K562 (cell line): Measurements from ENCODE around the gene NHLRC2.

Source experiments
- DNMT1 ChIP-seq: fragments of 450-650 bp; IDR thresholded peaks from 2 replicates; pipeline ENCODE4 v1.6.1; 2016; ENCODE audit warnings: antibody characterized with exemption, mild to moderate bottlenecking
- JUN ChIP-seq, 2 experiments: sonication (generic) in 1 of 2; formaldehyde crosslinking in 1 of 2; IDR thresholded peaks; 2 replicates each; pipeline versions ENCODE4 v1.6.1 to v1.8.0; 2012 to 2022; ENCODE audit warnings: borderline replicate concordance in 2 of 2, mild to moderate bottlenecking in 2 of 2, improper control_type of control experiment in 1 of 2, low read depth in 1 of 2, low read length in 1 of 2, missing genetic modification reagents in 1 of 2
- NFIX ChIP-seq: fragments of 250-450 bp; sonication (Bioruptor Pico); IDR thresholded peaks from 2 replicates; pipeline ENCODE4 v1.4.0; 2020; ENCODE audit warnings: low read depth, mild to moderate bottlenecking, moderate library complexity
- NRF1 ChIP-seq, 2 experiments: fragments of 450-650 bp; IDR thresholded peaks in 1 of 2; conservative IDR thresholded peaks in 1 of 2; 2 replicates each; pipeline ENCODE4 v1.6.1; 2014; ENCODE audit warnings: mild to moderate bottlenecking in 2 of 2
- PHF20 ChIP-seq: fragments of 450-650 bp; IDR thresholded peaks from 2 replicates; pipeline ENCODE4 v1.6.1; 2018; ENCODE audit not compliant: partially characterized antibody
- PURB ChIP-seq: sonication (generic); formaldehyde crosslinking; IDR thresholded peaks from 2 replicates; pipeline ENCODE4 v1.9.0; 2021; ENCODE audit warnings: low read depth, mild to moderate bottlenecking, missing genetic modification reagents
- SLC30A9 ChIP-seq: fragments of 250-450 bp; sonication (Bioruptor Pico); IDR thresholded peaks from 2 replicates; pipeline ENCODE4 v1.8.0; 2022; ENCODE audit warnings: mild to moderate bottlenecking, moderate library complexity
- TGIF2 ChIP-seq: sonication (generic); formaldehyde crosslinking; IDR thresholded peaks from 2 replicates; pipeline ENCODE4 v1.8.1; 2022; ENCODE audit warnings: mild to moderate bottlenecking, missing genetic modification reagents, moderate library complexity
- ZNF318 ChIP-seq, 2 experiments: fragments of 450-650 bp; IDR thresholded peaks; 2 replicates each; pipeline ENCODE4 v1.6.1; 2016; ENCODE audit warnings: mild to moderate bottlenecking in 2 of 2, borderline replicate concordance in 1 of 2, low read depth in 1 of 2, moderate library complexity in 1 of 2
- ZNF431 ChIP-seq: sonication (generic); formaldehyde crosslinking; IDR thresholded peaks from 2 replicates; pipeline ENCODE4 v1.8.0; 2022; ENCODE audit warnings: mild to moderate bottlenecking, missing genetic modification reagents
- TF ChIP-seq, protein P1 (sequence below): IDR thresholded peaks from 2 replicates; pipeline ENCODE4 v1.6.1; 2016; ENCODE audit warnings: missing genetic modification characterization, missing compliant biosample characterization
- TF ChIP-seq, protein P2 (sequence below), 2 experiments: fragments of 450-650 bp in 1 of 2; sonication (generic) in 1 of 2; formaldehyde crosslinking in 1 of 2; IDR thresholded peaks in 1 of 2; conservative IDR thresholded peaks in 1 of 2; 2 replicates each; pipeline versions ENCODE4 v1.6.1 to v1.8.1; 2016 to 2023; ENCODE audit warnings: mild to moderate bottlenecking in 2 of 2, moderate library complexity in 2 of 2, inconsistent platforms in 1 of 2, missing genetic modification reagents in 1 of 2
- TF ChIP-seq, protein P3 (sequence below), 3 experiments: IDR thresholded peaks in 2 of 3; conservative IDR thresholded peaks in 1 of 3; 2 replicates each; pipeline ENCODE4 v1.5.1; 2011 to 2012; ENCODE audit warnings: low read length in 3 of 3, mild to moderate bottlenecking in 3 of 3, control low read depth in 2 of 3, improper control_type of control experiment in 1 of 3, inconsistent platforms in 1 of 3, low read depth in 1 of 3, mixed read lengths in 1 of 3, moderate library complexity in 1 of 3; ENCODE audit not compliant: insufficient read depth in 2 of 3

DNA sequence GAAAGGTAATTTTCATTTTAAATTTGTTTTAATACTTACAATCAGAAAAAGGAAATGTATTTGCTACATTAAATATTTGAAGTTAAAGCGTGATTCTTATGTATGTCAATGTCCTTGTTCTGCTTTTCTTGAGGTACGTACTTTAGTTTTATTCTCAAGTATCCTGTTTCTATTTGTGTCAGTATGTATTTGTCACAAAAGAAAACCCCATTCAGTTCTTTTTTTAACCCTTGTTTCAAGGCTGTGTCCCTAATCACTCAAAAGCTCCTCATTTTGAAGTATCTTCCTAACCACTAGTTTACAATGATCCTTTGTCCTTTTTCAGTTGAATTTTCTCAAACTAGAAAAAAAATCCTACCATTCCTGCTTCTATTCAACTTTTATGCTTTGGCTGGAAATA is 25.2 kb downstream of the NHLRC2 start:
- TF ChIP-seq TGIF2 (CRISPR knock-in tag) (no peak), DNMT1 (no peak), SLC30A9 (no peak), NRF1 (conservative IDR thresholded peaks at IDR 0.05 in 1 of 2, IDR thresholded peaks at IDR 0.05 in 1 of 2) (no peak), JUN (IDR thresholded peaks at IDR 0.05; ENCODE audit: borderline replicate concordance, low read depth, low read length) (no peak), JUN (CRISPR knock-in tag; IDR thresholded peaks at IDR 0.05; ENCODE audit: borderline replicate concordance) (no peak), ZNF431 (no peak), PHF20 (no peak), NFIX (CRISPR knock-in tag) (no peak), PURB (CRISPR knock-in tag) (no peak), ZNF318 (IDR thresholded peaks at IDR 0.05; ENCODE audit: borderline replicate concordance in 1 of 2, low read depth in 1 of 2) (no peak)
- TF ChIP-seq, protein P1, sequence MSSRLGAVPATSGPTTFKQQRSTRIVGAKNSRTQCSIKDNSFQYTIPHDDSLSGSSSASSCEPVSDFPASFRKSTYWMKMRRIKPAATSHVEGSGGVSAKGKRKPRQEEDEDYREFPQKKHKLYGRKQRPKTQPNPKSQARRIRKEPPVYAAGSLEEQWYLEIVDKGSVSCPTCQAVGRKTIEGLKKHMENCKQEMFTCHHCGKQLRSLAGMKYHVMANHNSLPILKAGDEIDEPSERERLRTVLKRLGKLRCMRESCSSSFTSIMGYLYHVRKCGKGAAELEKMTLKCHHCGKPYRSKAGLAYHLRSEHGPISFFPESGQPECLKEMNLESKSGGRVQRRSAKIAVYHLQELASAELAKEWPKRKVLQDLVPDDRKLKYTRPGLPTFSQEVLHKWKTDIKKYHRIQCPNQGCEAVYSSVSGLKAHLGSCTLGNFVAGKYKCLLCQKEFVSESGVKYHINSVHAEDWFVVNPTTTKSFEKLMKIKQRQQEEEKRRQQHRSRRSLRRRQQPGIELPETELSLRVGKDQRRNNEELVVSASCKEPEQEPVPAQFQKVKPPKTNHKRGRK (tag), result no peak
- TF ChIP-seq, protein P2, sequence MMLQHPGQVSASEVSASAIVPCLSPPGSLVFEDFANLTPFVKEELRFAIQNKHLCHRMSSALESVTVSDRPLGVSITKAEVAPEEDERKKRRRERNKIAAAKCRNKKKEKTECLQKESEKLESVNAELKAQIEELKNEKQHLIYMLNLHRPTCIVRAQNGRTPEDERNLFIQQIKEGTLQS (IDR thresholded peaks at IDR 0.05), result no peak
- TF ChIP-seq, protein P2 (CRISPR knock-in tag; conservative IDR thresholded peaks at IDR 0.05), result no peak
- TF ChIP-seq, protein P3, sequence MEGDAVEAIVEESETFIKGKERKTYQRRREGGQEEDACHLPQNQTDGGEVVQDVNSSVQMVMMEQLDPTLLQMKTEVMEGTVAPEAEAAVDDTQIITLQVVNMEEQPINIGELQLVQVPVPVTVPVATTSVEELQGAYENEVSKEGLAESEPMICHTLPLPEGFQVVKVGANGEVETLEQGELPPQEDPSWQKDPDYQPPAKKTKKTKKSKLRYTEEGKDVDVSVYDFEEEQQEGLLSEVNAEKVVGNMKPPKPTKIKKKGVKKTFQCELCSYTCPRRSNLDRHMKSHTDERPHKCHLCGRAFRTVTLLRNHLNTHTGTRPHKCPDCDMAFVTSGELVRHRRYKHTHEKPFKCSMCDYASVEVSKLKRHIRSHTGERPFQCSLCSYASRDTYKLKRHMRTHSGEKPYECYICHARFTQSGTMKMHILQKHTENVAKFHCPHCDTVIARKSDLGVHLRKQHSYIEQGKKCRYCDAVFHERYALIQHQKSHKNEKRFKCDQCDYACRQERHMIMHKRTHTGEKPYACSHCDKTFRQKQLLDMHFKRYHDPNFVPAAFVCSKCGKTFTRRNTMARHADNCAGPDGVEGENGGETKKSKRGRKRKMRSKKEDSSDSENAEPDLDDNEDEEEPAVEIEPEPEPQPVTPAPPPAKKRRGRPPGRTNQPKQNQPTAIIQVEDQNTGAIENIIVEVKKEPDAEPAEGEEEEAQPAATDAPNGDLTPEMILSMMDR (IDR thresholded peaks at IDR 0.05 in 2 of 3, conservative IDR thresholded peaks at IDR 0.05 in 1 of 3; ENCODE audit: insufficient read depth in 2 of 3, low read depth in 1 of 3, low read length in 3 of 3), result no peak
